K562 (cell line): ENCODE measurements around the gene CYCS. TPM values are rescaled to one million over a fixed set of nuclear protein-coding genes. Genes with fewer than 3 reads are reported as not detected.

Source experiments
- ATAC-seq: fragments of 200-7000 bp; cut with Tn5 transposase; 3 replicates; pipeline ENCODE4 v1.9.1; 2020; ENCODE audit warnings: moderate library complexity
- BruUV-seq: library from RNA; stranded (reverse); fragments of 400-500 nt; replicated peaks from 2 replicates; lab custom pipeline; 2021; lab: Mats Ljungman, UMichigan
- CTCF ChIA-PET: fragments of 300-600 bp; formaldehyde crosslinking; extraction: SDS; loops from one replicate; lab custom pipeline; 2021; ENCODE audit warnings: low intra/inter-chr PET ratio; lab: Yijun Ruan, JAX
- POLR2A ChIA-PET: fragments of 300-600, 350-650 bp; sonication (Branson Sonifier 250); formaldehyde crosslinking; extraction: SDS; loops from one replicate; lab custom pipeline; 2021; ENCODE audit warnings: antibody characterized with exemption, inconsistent platforms; lab: Yijun Ruan, JAX
- DNase-seq, 4 experiments: peaks; one replicate each; pipeline versions ENCODE4 v3.0.0 to v3.0.0-alpha.2; 2011 to 2018; ENCODE audit warnings: low spot score in 3 of 4, mixed read lengths in 3 of 4; ENCODE audit errors: extremely low read depth in 1 of 4
- FAIRE-seq: peaks from 2 replicates; lab custom pipeline; 2011; peaks lifted over from hg19 to GRCh38; lab: Jason Lieb, UNC
- H2AFZ ChIP-seq: 2 replicates; pipeline ENCODE4 v1.6.0; 2011; ENCODE audit warnings: low read depth, low read length, control low read depth, inconsistent platforms
- H3K27ac ChIP-seq: fragments of 200-600 bp; 3 replicates; pipeline ENCODE4 v1.8.0; 2011; ENCODE audit warnings: low read depth, mild to moderate bottlenecking, control low read depth, inconsistent platforms, low read length, moderate library complexity, mixed read lengths; ENCODE audit errors: extremely low read depth
- H3K27me3 ChIP-seq, 2 experiments: fragments of 300-600 bp in 1 of 2; 2 replicates in 1 of 2; 3 replicates in 1 of 2; pipeline versions ENCODE4 v1.6.0 to v1.8.0; 2011; ENCODE audit warnings: inconsistent platforms in 2 of 2, low read length in 2 of 2, mild to moderate bottlenecking in 1 of 2, mixed read lengths in 1 of 2, moderate library complexity in 1 of 2; ENCODE audit not compliant: control insufficient read depth in 2 of 2, insufficient read depth in 2 of 2
- H3K36me3 ChIP-seq: fragments of 300-600 bp; 3 replicates; pipeline ENCODE4 v1.8.0; 2011; ENCODE audit warnings: mild to moderate bottlenecking, low read length, inconsistent platforms; ENCODE audit not compliant: control insufficient read depth, insufficient read depth
- H3K4me1 ChIP-seq, 2 experiments: fragments of 200-600 bp in 1 of 2; replicated peaks in 1 of 2; 2 replicates in 1 of 2; 3 replicates in 1 of 2; pipeline versions ENCODE4 v1.5.1 to v1.8.0; 2011; ENCODE audit warnings: inconsistent platforms in 2 of 2, low read length in 2 of 2, mild to moderate bottlenecking in 1 of 2, mixed read lengths in 1 of 2, moderate library complexity in 1 of 2; ENCODE audit not compliant: control insufficient read depth in 2 of 2, insufficient read depth in 2 of 2
- H3K4me2 ChIP-seq: 2 replicates; pipeline ENCODE4 v1.6.1; 2011; ENCODE audit warnings: low read length, control low read depth, inconsistent platforms, mixed read lengths; ENCODE audit not compliant: insufficient read depth
- H3K4me3 ChIP-seq: fragments of 200-600 bp; sonication (generic), shearing (Covaris generic); 2 replicates; pipeline ENCODE4 v1.5.1; 2016; ENCODE audit warnings: control low read depth, inconsistent platforms
- H3K79me2 ChIP-seq: fragments of 200-600 bp; 3 replicates; pipeline ENCODE4 v1.8.0; 2011; ENCODE audit warnings: low read length, inconsistent platforms; ENCODE audit not compliant: control insufficient read depth, insufficient read depth
- H3K9ac ChIP-seq, 2 experiments: 2 replicates each; pipeline versions ENCODE4 v1.6.0 to v1.6.1; 2011; ENCODE audit warnings: low read depth in 2 of 2, low read length in 2 of 2, control low read depth in 1 of 2, inconsistent platforms in 1 of 2, mild to moderate bottlenecking in 1 of 2, mixed read lengths in 1 of 2; ENCODE audit not compliant: insufficient read depth in 1 of 2
- H3K9me1 ChIP-seq: one replicate; pipeline ENCODE4 v1.6.0; 2011; ENCODE audit warnings: inconsistent platforms, mild to moderate bottlenecking, low read length, moderate library complexity; ENCODE audit not compliant: control insufficient read depth, insufficient read depth
- H3K9me3 ChIP-seq: replicated peaks from 2 replicates; pipeline ENCODE4 v1.5.1; 2011; ENCODE audit warnings: low read depth, low read length, inconsistent platforms; ENCODE audit not compliant: control insufficient read depth, insufficient read depth
- H4K20me1 ChIP-seq: replicated peaks from 2 replicates; pipeline ENCODE4 v1.6.1; 2011; ENCODE audit warnings: low read length, inconsistent platforms, mixed read lengths; ENCODE audit not compliant: control insufficient read depth, insufficient read depth
- ARID2 ChIP-seq: fragments of 450-650 bp; IDR thresholded peaks from 2 replicates; pipeline ENCODE4 v1.6.1; 2017; ENCODE audit warnings: antibody characterized with exemption, mild to moderate bottlenecking
- CC2D1A ChIP-seq: fragments of 450-650 bp; IDR thresholded peaks from 2 replicates; pipeline ENCODE4 v1.6.1; 2017; ENCODE audit warnings: mild to moderate bottlenecking
- CCNT2 ChIP-seq: IDR thresholded peaks from 2 replicates; pipeline ENCODE4 v1.6.1; 2011; ENCODE audit warnings: borderline replicate concordance, low read depth, mild to moderate bottlenecking, moderate library complexity, mixed read lengths, low read length; ENCODE audit not compliant: insufficient read length; ENCODE audit errors: extremely low read depth
- CTBP1 ChIP-seq: fragments of 450-650 bp; IDR thresholded peaks from 2 replicates; pipeline ENCODE4 v1.6.1; 2016; ENCODE audit warnings: borderline replicate concordance
- ETV6 ChIP-seq, 3 experiments: fragments of 150-350 bp in 1 of 3; sonication (generic) in 1 of 3; formaldehyde crosslinking in 1 of 3; IDR thresholded peaks; 2 replicates each; pipeline versions ENCODE4 v1.6.1 to v1.8.0; 2014 to 2022; ENCODE audit warnings: borderline replicate concordance in 2 of 3, low read depth in 2 of 3, antibody characterized with exemption in 1 of 3, low read length in 1 of 3, mild to moderate bottlenecking in 1 of 3, missing genetic modification reagents in 1 of 3
- FOXP1 ChIP-seq: sonication (generic); formaldehyde crosslinking; IDR thresholded peaks from 2 replicates; pipeline ENCODE4 v1.8.0; 2022; ENCODE audit warnings: mild to moderate bottlenecking, missing genetic modification reagents
- KAT7 ChIP-seq: sonication (generic); formaldehyde crosslinking; IDR thresholded peaks from 2 replicates; pipeline ENCODE4 v1.8.0; 2022; ENCODE audit warnings: missing genetic modification reagents, mild to moderate bottlenecking, borderline replicate concordance
- KDM1A ChIP-seq, 2 experiments: fragments of 450-650 bp; IDR thresholded peaks; 2 replicates each; pipeline ENCODE4 v1.6.1; 2016; ENCODE audit warnings: mild to moderate bottlenecking in 2 of 2
- MBD2 ChIP-seq: sonication (generic); IDR thresholded peaks from 2 replicates; pipeline ENCODE4 v1.6.1; 2016; ENCODE audit warnings: low read depth, borderline replicate concordance
- RBM25 ChIP-seq: fragments of 200-400 bp; formaldehyde crosslinking; IDR thresholded peaks from 2 replicates; pipeline ENCODE4 v1.6.1; 2018; ENCODE audit warnings: low read length, low read depth, moderate library complexity; ENCODE audit not compliant: severe bottlenecking
- RFX7 ChIP-seq: fragments of 250-450 bp; sonication (Bioruptor Pico); IDR thresholded peaks from 2 replicates; pipeline ENCODE4 v1.5.1; 2021; ENCODE audit warnings: mild to moderate bottlenecking
- SNRNP70 ChIP-seq: fragments of 200-400 bp; formaldehyde crosslinking; optimal IDR thresholded peaks from 2 replicates; pipeline ENCODE3; 2017; ENCODE audit warnings: low read depth, low read length
- ZBTB26 ChIP-seq: fragments of 450-650 bp; formaldehyde crosslinking; IDR thresholded peaks from 2 replicates; pipeline ENCODE4 v1.4.0; 2022; ENCODE audit warnings: missing genetic modification characterization
- ZC3H8 ChIP-seq: fragments of 450-650 bp; IDR thresholded peaks from 2 replicates; pipeline ENCODE4 v1.6.1; 2017
- ZFPM2 ChIP-seq: fragments of 250-450 bp; sonication (Bioruptor Pico); IDR thresholded peaks from 2 replicates; pipeline ENCODE4 v1.5.1; 2022; ENCODE audit warnings: mild to moderate bottlenecking
- ZNF146 ChIP-seq: IDR thresholded peaks from one replicate; pipeline ENCODE4 v1.6.1; 2018; ENCODE audit warnings: missing compliant biosample characterization; ENCODE audit not compliant: unreplicated experiment
- WGBS: fragments of 100-300 bp; shearing (Covaris generic); methylation state at CpG from one replicate; pipeline ENCODE4 v1.1.6; 2016; ENCODE audit warnings: low coverage, mixed read lengths; ENCODE audit not compliant: insufficient coverage; ENCODE audit errors: missing lambda C conversion rate; 5-methylcytosine and 5-hydroxymethylcytosine counted together
- in situ Hi-C: fragments of 300-500 bp; cut with MboI; formaldehyde crosslinking; loops from 4 replicates; pipeline ENCODE4 v1.15.0; 2018; ENCODE audit warnings: inconsistent platforms, mixed read lengths
- intact Hi-C: fragments of 100-400 bp; cut with micrococcal nuclease; formaldehyde crosslinking; loops from 2 replicates; pipeline ENCODE4 v1.14.2; 2022
- polyA plus RNA-seq, 8 experiments: library from polyadenylated mRNA; depleted of rRNA in 4 of 8; stranded (reverse) in 5 of 8; unstranded in 3 of 8; fragments of >200 nt; fragmentation: Nextera tagmentation in 2 of 8; fragmentation: Illumina TruSeq in 1 of 8; extraction: Ambion mirVana in 2 of 8; extraction: Trizol in 1 of 8; gene quantifications; 2 replicates each; pipeline versions ENCODE4 v1.2.1 to v1.2.3, GENCODE V29; 2011 to 2014; ENCODE audit warnings: inconsistent platforms in 1 of 8, missing spikeins in 1 of 8
- total RNA-seq, 7 experiments: library from RNA; depleted of rRNA in 6 of 7; stranded (reverse); fragments of >200 nt in 6 of 7; fragmentation: Illumina TruSeq in 2 of 7; extraction: Trizol in 2 of 7; gene quantifications; 2 replicates each; pipeline versions ENCODE4 v1.2.1 to v1.2.3, GENCODE V29; 2011 to 2021; ENCODE audit warnings: low replicate concordance in 1 of 7
- TF ChIP-seq, protein P1 (sequence below): fragments of 450-650 bp; formaldehyde crosslinking; IDR thresholded peaks from 2 replicates; pipeline ENCODE4 v1.4.0; 2020; ENCODE audit warnings: mild to moderate bottlenecking, moderate library complexity
- TF ChIP-seq, protein P2 (sequence below), 2 experiments: fragments of 250-450 bp in 1 of 2; fragments of 450-650 bp in 1 of 2; sonication (Bioruptor Pico) in 1 of 2; IDR thresholded peaks; 2 replicates each; pipeline versions ENCODE4 v1.6.1 to v1.8.0; 2016 to 2021; ENCODE audit warnings: mild to moderate bottlenecking in 2 of 2, moderate library complexity in 2 of 2, missing compliant biosample characterization in 1 of 2, missing genetic modification characterization in 1 of 2

Gene CYCS
- total and polyA plus RNA-seq, 9 of the 15 experiments (the other 6 are each of a cell fraction or from before 2014, with no cell fraction given): 206 to 1,425 (median 438) TPM

GRCh38 chr7:25168145-25168544, 43.1 kb upstream of the CYCS start (continued):
- TF ChIP-seq ZBTB26 (CRISPR knock-in tag): no peak
- TF ChIP-seq, all 486 proteins: peak for 0

- 70% methylated on average over 3 of the region's 3 CpGs for WGBS
- Histone ChIP-seq H3K9ac (no peak overlapping the region), H3K36me3 (no peaks in the 10 kb centered on the region), H3K9me1 (no peaks in the 10 kb centered on the region), H4K20me1 (no peaks in the 10 kb centered on the region), H3K79me2 (no peaks in the 10 kb centered on the region), H3K27me3 (no peaks in the 10 kb centered on the region), H2AFZ (no peak overlapping the region), H3K27ac (no peak overlapping the region), H3K4me3 (no peak overlapping the region), H3K9me3 (no peaks in the 10 kb centered on the region), H3K4me2 (no peak overlapping the region), H3K4me1 (no peaks in the 10 kb centered on the region)
- in situ Hi-C loops: no loop called here
- ATAC-seq (no peak), FAIRE-seq (no peak), DNase-seq (no peak)
- POLR2A ChIA-PET: interaction anchor here (0.8 kb wide), 1 partner anchor 60 kb away, joined by 4 read pairs; no protein-coding TSS in a partner anchor
- CTCF ChIA-PET: no interaction called here
- BruUV-seq: no TSS peak
- intact Hi-C loops: no loop called here
- TF ChIP-seq KDM1A (IDR thresholded peaks at IDR 0.05) (no peak), FOXP1 (CRISPR knock-in tag) (no peak), RBM25 (no peak), ZFPM2 (CRISPR knock-in tag) (no peak), ETV6 (IDR thresholded peaks at IDR 0.05; ENCODE audit: borderline replicate concordance in 1 of 2, low read depth in 2 of 2, low read length in 1 of 2) (no peak), ETV6 (CRISPR knock-in tag; IDR thresholded peaks at IDR 0.05; ENCODE audit: borderline replicate concordance) (no peak), RFX7 (CRISPR knock-in tag) (no peak), CC2D1A (no peak), ZC3H8 (no peak), CCNT2 (no peak), MBD2 (no peak), ZNF146 (CRISPR knock-in tag) (no peak), SNRNP70 (no peak), ARID2 (no peak), CTBP1 (no peak), KAT7 (no peak)
- TF ChIP-seq, protein P1, sequence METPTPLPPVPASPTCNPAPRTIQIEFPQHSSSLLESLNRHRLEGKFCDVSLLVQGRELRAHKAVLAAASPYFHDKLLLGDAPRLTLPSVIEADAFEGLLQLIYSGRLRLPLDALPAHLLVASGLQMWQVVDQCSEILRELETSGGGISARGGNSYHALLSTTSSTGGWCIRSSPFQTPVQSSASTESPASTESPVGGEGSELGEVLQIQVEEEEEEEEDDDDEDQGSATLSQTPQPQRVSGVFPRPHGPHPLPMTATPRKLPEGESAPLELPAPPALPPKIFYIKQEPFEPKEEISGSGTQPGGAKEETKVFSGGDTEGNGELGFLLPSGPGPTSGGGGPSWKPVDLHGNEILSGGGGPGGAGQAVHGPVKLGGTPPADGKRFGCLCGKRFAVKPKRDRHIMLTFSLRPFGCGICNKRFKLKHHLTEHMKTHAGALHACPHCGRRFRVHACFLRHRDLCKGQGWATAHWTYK (CRISPR knock-in tag): no peak
- TF ChIP-seq, protein P2, sequence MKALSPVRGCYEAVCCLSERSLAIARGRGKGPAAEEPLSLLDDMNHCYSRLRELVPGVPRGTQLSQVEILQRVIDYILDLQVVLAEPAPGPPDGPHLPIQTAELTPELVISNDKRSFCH (CRISPR knock-in tag; IDR thresholded peaks at IDR 0.05): no peak
- TF ChIP-seq, protein P2 (tag; IDR thresholded peaks at IDR 0.05): no peak
Observed at GRCh38 chr7:25167262-25167843, 42.3 kb upstream of the CYCS start.
